A673 (cell line): Measurements from ENCODE around the gene ATP5ME.

Experiments used
- CTCF ChIP-seq: fragments of 300-800, 200-600 bp; sonication (generic); conservative IDR thresholded peaks from 2 replicates; pipeline ENCODE4 v1.5.1; 2017; ENCODE audit warnings: low read depth, mild to moderate bottlenecking, antibody characterized with exemption, low read length, moderate library complexity, mixed read lengths
- EZH2 ChIP-seq: fragments of 200-600 bp; sonication (generic); IDR thresholded peaks from 2 replicates; pipeline ENCODE4 v1.6.1; 2017; ENCODE audit warnings: borderline replicate concordance, low read depth, mild to moderate bottlenecking, mixed read lengths, antibody characterized with exemption, low read length; ENCODE audit not compliant: poor library complexity, severe bottlenecking

GRCh38 chr4:657338-657833, 16.7 kb downstream of the ATP5ME start:
- TF ChIP-seq CTCF (no peak), EZH2 (no peak)
